Activated CD4-positive, alpha-beta T cell treated with anti-CD3 and anti-CD28 coated beads, Interleukin-2, amount 10 ng/mL, durations not matched to agents 7 days and 5 days (primary cell): Measurements from ENCODE around the gene OR2AJ1. TPM values are rescaled to one million over a fixed set of nuclear protein-coding genes. Genes with fewer than 3 reads are reported as not detected.

ENCODE experiments used
- CTCF ChIA-PET: fragments of 350-600 bp; sonication (Branson Sonifier 250); formaldehyde crosslinking; loops from one replicate; lab custom pipeline; 2021; ENCODE audit warnings: antibody characterized with exemption; lab: Charles Lee
- POLR2A ChIA-PET: fragments of 350-600 bp; sonication (Branson Sonifier 250); formaldehyde crosslinking; loops from one replicate; lab custom pipeline; 2021; ENCODE audit warnings: antibody characterized with exemption; lab: Charles Lee
- DNase-seq: peaks from one replicate; pipeline ENCODE4 v3.0.0-alpha.2; 2020
- H3K27ac Mint-ChIP-seq: one replicate; pipeline ENCODE4 v1.8.0; 2021; ENCODE audit warnings: mild to moderate bottlenecking, moderate library complexity, mixed read lengths
- H3K27me3 Mint-ChIP-seq: one replicate; pipeline ENCODE4 v1.8.0; 2021; ENCODE audit warnings: mixed read lengths
- H3K36me3 Mint-ChIP-seq: one replicate; pipeline ENCODE4 v1.8.0; 2021; ENCODE audit warnings: low read depth, mixed read lengths
- H3K4me1 Mint-ChIP-seq: one replicate; pipeline ENCODE4 v1.8.0; 2021; ENCODE audit warnings: mixed read lengths
- H3K4me3 Mint-ChIP-seq: one replicate; pipeline ENCODE4 v1.8.0; 2021; ENCODE audit warnings: mild to moderate bottlenecking, moderate library complexity, mixed read lengths
- H3K9me3 Mint-ChIP-seq: one replicate; pipeline ENCODE4 v1.8.0; 2021; ENCODE audit warnings: mixed read lengths
- total RNA-seq, 2 experiments: library from RNA; stranded (reverse); gene quantifications; one replicate each; pipeline ENCODE4 v1.2.3, GENCODE V29; 2021

The OR2AJ1 gene, protein sequence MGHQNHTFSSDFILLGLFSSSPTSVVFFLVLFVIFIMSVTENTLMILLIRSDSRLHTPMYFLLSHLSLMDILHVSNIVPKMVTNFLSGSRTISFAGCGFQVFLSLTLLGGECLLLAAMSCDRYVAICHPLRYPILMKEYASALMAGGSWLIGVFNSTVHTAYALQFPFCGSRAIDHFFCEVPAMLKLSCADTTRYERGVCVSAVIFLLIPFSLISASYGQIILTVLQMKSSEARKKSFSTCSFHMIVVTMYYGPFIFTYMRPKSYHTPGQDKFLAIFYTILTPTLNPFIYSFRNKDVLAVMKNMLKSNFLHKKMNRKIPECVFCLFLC
- not detected for total RNA-seq

DNA sequence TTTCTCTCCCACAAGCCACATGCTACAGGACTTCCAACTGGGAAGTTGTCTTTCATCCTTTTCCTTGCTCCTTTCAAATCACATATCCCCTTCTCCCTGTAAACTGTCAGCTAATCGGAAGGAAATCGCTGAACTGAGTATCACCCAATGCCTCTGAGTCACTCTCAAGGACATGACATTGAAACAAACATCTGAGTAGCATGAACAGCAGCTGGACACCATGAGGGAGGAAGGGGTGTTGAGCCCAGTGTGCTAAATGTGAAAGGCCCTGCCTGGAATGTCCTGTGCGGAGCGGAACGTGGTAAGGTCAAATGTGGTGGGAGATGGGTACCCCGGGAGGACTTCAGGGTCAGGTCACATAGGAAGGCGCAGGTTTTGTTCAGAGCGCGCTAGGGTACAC, at the start of gene OR2AJ1:
TSS of gene OR2AJ1 (plus strand) at position 22 of the 400 bp plus-strand sequence. CDS start 8,880 bp downstream, outside the sequence.
- H3K4me1 Mint-ChIP-seq = no peaks in the 10 kb centered on the region
- no peak within 1 kb of the TSS for H3K4me3 Mint-ChIP-seq
- no peaks in the 10 kb centered on the region for H3K27me3 Mint-ChIP-seq
- H3K36me3 Mint-ChIP-seq = no peaks in the 10 kb centered on the region
- ChIA-PET POLR2A (no interaction called here), CTCF (no interaction called here)
- no peak within 1 kb of the TSS for H3K27ac Mint-ChIP-seq
- DNase-seq = no peak
- no peaks in the 10 kb centered on the region for H3K9me3 Mint-ChIP-seq

DNA sequence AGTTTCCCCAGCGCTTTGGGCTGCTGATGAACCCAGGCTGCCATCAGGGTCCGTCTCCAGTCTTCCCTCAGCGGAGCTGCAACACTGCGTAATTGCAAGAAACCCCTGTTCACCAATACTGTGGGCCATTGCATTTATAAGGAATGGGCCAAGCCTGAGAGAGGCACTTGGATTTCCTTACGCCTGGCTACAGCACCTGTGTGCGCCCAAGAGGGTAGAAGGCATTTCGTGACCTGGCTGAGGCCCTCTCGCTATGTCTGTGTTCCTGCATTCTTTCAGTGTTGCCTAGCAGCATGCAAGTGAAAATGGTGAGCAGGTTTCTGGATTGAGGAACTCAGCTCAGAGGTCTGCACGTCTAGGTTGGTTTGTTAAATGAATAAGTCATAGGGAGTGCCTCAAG, 41.3 kb upstream of the OR2AJ1 start:
- ChIA-PET CTCF (interaction anchor here (1.0 kb wide), 1 partner anchor 13 kb away, joined by 3 read pairs; the partner anchor contains the start of gene OR2W3), POLR2A (no interaction called here)
- Mint-ChIP-seq H3K9me3 (no peaks in the 10 kb centered on the region), H3K27me3 (no peaks in the 10 kb centered on the region), H3K36me3 (no peaks in the 10 kb centered on the region), H3K27ac (no peak overlapping the region), H3K4me3 (no peak overlapping the region), H3K4me1 (no peaks in the 10 kb centered on the region)
- DNase-seq = no peak

DNA sequence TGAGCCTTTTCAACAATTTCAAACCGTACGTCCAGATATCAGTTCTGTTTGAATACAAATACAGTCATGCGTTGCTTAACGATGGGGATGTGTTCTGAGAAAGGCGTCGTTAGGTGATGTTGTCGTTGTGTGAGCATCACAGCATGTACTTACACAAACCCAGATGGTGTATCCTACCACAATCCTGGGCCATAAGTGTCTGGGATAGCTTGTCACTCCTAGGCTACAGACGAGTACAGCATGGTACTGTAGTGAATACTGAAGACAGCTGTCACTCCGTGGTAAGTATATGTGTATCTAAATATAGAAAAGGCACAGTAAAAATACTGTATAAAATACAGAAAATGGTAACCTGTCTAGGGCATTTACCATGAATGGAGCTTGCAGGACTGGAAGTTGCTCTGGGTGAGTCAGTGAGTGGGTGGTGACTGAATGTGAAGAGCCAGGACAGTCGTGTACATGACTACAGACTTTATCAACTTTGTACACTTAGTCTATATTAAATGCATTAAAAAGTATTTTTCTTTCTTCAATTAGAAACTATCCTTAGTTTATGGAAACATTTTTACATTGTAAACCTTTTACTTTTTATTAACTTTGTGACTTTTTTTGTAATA, 39.8 kb upstream of the OR2AJ1 start:
- Mint-ChIP-seq H3K27me3 (no peaks in the 10 kb centered on the region), H3K36me3 (no peaks in the 10 kb centered on the region), H3K27ac (no peak overlapping the region), H3K4me3 (no peak overlapping the region), H3K4me1 (no peaks in the 10 kb centered on the region), H3K9me3 (no peaks in the 10 kb centered on the region)
- ChIA-PET POLR2A (no interaction called here), CTCF (no interaction called here)
- no peak for DNase-seq

- ChIA-PET CTCF (interaction anchor here (1.4 kb wide), 1 partner anchor 12 kb away, joined by 3 read pairs; no protein-coding TSS in a partner anchor), POLR2A (no interaction called here)
- H3K9me3 Mint-ChIP-seq = no peaks in the 10 kb centered on the region
Measured at GRCh38 chr1:247895163-247895637, 29.5 kb upstream of the OR2AJ1 start, which contains the start of gene OR2W3. OR2W3 (plus strand) TSS chr1:247895587; CDS start chr1:247895587, 0 bp downstream.

DNA sequence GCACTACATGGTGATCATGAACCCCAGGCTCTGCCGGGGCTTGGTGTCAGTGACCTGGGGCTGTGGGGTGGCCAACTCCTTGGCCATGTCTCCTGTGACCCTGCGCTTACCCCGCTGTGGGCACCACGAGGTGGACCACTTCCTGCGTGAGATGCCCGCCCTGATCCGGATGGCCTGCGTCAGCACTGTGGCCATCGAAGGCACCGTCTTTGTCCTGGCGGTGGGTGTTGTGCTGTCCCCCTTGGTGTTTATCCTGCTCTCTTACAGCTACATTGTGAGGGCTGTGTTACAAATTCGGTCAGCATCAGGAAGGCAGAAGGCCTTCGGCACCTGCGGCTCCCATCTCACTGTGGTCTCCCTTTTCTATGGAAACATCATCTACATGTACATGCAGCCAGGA, 28.7 kb upstream of the OR2AJ1 start:
- H3K27ac Mint-ChIP-seq = no peak overlapping the region
- H3K36me3 Mint-ChIP-seq = peaks cover 2% of the 10 kb centered on the region
- H3K9me3 Mint-ChIP-seq = no peaks in the 10 kb centered on the region
- ChIA-PET POLR2A (no interaction called here), CTCF (interaction anchor here (0.5 to 1.4 kb wide), 2 partner anchors 13 to 167 kb away, joined by 3 read pairs; no protein-coding TSS in a partner anchor)
- no peaks in the 10 kb centered on the region for H3K27me3 Mint-ChIP-seq
- peaks cover 2% of the 10 kb centered on the region for H3K4me1 Mint-ChIP-seq
- H3K4me3 Mint-ChIP-seq = no peak overlapping the region
- DNase-seq = no peak

More at GRCh38 chr1:247895163-247895637, 29.5 kb upstream of the OR2AJ1 start, which contains the start of gene OR2W3:
- Mint-ChIP-seq H3K4me3 (no peak within 1 kb of the TSS), H3K27me3 (no peaks in the 10 kb centered on the region), H3K4me1 (peaks cover 2% of the 10 kb centered on the region), H3K36me3 (peaks cover 2% of the 10 kb centered on the region), H3K27ac (no peak within 1 kb of the TSS)
- DNase-seq = no peak

- POLR2A ChIA-PET = no interaction called here
- no peak for DNase-seq
- H3K27me3 Mint-ChIP-seq = no peaks in the 10 kb centered on the region
- H3K27ac Mint-ChIP-seq = no peak overlapping the region
- H3K36me3 Mint-ChIP-seq = peaks cover 5% of the 10 kb centered on the region
- CTCF ChIA-PET = no interaction called here
- H3K4me1 Mint-ChIP-seq = peaks cover 38% of the 10 kb centered on the region
- H3K9me3 Mint-ChIP-seq = peaks cover 11% of the 10 kb centered on the region
- H3K4me3 Mint-ChIP-seq = no peak overlapping the region
Measured at GRCh38 chr1:247904122-247904521, 20.6 kb upstream of the OR2AJ1 start.

DNA sequence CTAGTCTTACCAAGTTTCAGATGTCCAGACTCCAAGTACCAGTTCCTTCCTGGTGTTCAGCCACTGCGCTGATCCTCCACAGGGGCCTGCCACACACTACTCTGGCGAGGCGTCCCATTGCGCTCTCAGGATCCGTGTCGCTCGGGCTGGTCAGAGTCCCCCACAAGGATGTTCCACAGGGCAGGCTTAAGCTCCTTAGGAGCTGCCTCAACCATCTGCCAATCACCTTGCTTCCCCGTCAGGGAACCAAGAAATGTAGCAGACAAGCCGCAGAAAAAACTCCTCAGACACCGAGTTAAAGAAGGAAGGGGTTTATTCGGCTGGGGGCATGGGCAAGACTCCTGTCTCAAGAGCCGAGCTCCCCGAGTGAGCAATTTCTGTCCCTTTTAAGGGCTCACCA, 19.5 kb upstream of the OR2AJ1 start:
- no peak overlapping the region for H3K4me3 Mint-ChIP-seq
- DNase-seq = no peak
- H3K36me3 Mint-ChIP-seq = peaks cover 5% of the 10 kb centered on the region
- ChIA-PET POLR2A (interaction anchor here (0.6 kb wide), 1 partner anchor 48 kb away, joined by 3 read pairs; the partner anchor contains the start of gene TRIM58), CTCF (no interaction called here)
- peak overlapping the region; percentile 52 for H3K27ac Mint-ChIP-seq
- no peaks in the 10 kb centered on the region for H3K27me3 Mint-ChIP-seq
- H3K4me1 Mint-ChIP-seq = peaks cover 38% of the 10 kb centered on the region
- peaks cover 11% of the 10 kb centered on the region for H3K9me3 Mint-ChIP-seq

DNA sequence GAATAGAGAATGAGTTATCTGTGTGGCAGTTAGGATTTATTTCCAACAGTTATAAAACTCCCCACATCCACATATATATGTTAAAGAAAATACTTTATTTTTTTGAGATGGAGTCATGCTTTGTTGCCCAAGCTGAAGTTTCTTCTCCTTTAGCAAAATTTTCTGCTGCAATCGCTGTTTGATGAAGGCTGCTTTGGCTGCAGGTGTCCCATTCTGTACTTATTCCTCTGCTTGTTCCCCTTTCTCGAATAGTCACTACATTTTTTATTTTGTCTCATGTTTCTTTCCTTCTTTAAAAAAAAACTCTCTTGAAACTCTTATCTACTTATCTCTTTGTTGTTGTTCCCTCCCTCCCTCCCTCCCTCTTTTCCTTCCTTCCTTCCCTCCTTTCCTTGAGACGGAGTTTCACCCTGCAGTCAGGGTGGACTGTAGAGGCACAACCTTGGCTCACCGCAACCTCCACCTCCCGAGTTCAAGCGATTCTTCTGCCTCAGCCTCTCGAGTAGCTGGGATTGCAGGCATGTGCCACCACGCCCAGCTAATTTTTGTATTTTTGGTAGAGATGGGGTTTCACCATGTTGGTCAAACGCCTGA, 18.7 kb upstream of the OR2AJ1 start:
- POLR2A ChIA-PET = interaction anchor here (0.6 kb wide), 1 partner anchor 49 kb away, joined by 3 read pairs; the partner anchor contains the start of gene TRIM58

DNA sequence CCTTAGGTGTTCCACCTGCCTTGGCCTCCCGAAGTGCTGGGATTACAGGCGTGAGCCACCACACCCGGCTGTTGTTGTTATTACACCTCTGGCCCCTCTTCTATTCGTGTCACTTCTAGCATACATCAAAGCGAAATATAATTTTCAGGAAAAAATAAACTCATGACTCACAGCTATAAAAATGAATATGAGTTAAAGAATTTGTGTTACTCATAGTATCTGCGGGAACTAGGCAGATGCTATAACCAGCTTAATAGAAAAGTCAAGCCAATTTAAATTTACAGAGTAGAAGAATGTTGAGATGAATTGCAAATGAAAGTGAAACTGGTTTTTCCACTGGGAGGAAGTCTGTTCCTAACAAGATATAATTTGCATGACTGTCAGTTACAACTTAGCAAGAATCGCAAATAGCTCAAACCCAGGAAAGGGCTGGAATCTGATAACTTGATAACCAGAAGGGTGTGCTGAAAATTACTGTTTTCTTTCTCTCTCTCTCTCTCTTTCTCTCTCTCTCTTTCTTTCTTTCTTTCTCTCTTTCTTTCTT, 18.1 kb upstream of the OR2AJ1 start:
- CTCF ChIA-PET = no interaction called here
- POLR2A ChIA-PET = no interaction called here
- H3K9me3 Mint-ChIP-seq = peaks cover 11% of the 10 kb centered on the region

More for the DNA sequence above, 18.7 kb upstream of the OR2AJ1 start:
- no peak for DNase-seq
- H3K27ac Mint-ChIP-seq = peak overlapping the region; percentile 91
- peaks cover 11% of the 10 kb centered on the region for H3K9me3 Mint-ChIP-seq
- H3K4me3 Mint-ChIP-seq = peak overlapping the region; percentile 69
- H3K27me3 Mint-ChIP-seq = no peaks in the 10 kb centered on the region
- CTCF ChIA-PET = no interaction called here
- peaks cover 5% of the 10 kb centered on the region for H3K36me3 Mint-ChIP-seq
- peaks cover 38% of the 10 kb centered on the region for H3K4me1 Mint-ChIP-seq

GRCh38 chr1:247908766-247909165, 15.9 kb upstream of the OR2AJ1 start:
- peaks cover 38% of the 10 kb centered on the region for H3K4me1 Mint-ChIP-seq
- DNase-seq = no peak
- no peak overlapping the region for H3K4me3 Mint-ChIP-seq
- no peaks in the 10 kb centered on the region for H3K27me3 Mint-ChIP-seq
- peaks cover 6% of the 10 kb centered on the region for H3K9me3 Mint-ChIP-seq
- ChIA-PET CTCF (no interaction called here), POLR2A (no interaction called here)
- peaks cover 5% of the 10 kb centered on the region for H3K36me3 Mint-ChIP-seq
- H3K27ac Mint-ChIP-seq = no peak overlapping the region

More for the DNA sequence above, 18.1 kb upstream of the OR2AJ1 start:
- Mint-ChIP-seq H3K4me1 (peaks cover 38% of the 10 kb centered on the region), H3K4me3 (peak overlapping the region; percentile 69), H3K36me3 (peaks cover 5% of the 10 kb centered on the region), H3K27ac (peak overlapping the region; percentile 91), H3K27me3 (no peaks in the 10 kb centered on the region)
- no peak for DNase-seq

- Mint-ChIP-seq H3K4me1 (no peaks in the 10 kb centered on the region), H3K27ac (no peak overlapping the region), H3K27me3 (no peaks in the 10 kb centered on the region), H3K9me3 (no peaks in the 10 kb centered on the region), H3K4me3 (no peak overlapping the region), H3K36me3 (no peaks in the 10 kb centered on the region)
- ChIA-PET CTCF (no interaction called here), POLR2A (no interaction called here)
- no peak for DNase-seq
Measured at GRCh38 chr1:247913786-247914185, 10.9 kb upstream of the OR2AJ1 start.

DNA sequence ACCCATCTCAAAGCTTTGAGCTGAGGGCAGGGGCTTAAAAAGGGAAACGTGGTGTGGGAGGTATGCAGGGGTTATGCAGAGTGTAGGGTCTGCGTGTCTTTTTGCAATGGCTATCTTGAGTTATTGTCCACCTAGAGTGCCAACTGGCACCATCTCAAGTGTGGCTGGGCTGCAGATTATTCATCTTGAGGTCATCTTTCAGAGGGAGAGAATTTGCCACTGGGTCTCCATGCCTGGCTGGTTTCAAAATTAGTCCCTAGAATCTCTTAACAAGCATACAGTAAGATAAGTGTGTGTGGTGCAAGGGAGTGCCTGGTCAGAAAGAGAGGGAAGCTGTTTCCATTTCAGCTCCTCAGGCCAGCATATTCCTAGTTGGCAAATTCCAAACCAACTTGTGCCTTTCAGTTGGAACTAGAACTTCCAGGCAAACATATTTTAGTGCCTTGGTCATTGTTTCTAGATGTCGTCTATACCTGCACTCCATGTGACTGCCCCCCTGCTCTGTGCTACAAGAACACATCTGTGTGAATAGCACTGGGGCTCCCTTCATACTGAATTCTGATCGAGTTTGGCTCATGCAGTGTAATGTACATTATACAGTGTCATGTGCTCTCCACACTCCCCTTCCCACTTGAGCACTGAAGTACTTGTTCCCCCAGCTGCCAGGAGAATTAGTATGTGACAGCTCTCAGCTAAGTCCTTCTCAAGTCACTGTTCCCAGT, 9.6 kb upstream of the OR2AJ1 start:
- CTCF ChIA-PET = no interaction called here

More for the DNA sequence above, 9.6 kb upstream of the OR2AJ1 start:
- no peaks in the 10 kb centered on the region for H3K9me3 Mint-ChIP-seq
- H3K4me3 Mint-ChIP-seq = no peak overlapping the region
- no peaks in the 10 kb centered on the region for H3K4me1 Mint-ChIP-seq
- no peak for DNase-seq
- H3K36me3 Mint-ChIP-seq = no peaks in the 10 kb centered on the region
- H3K27ac Mint-ChIP-seq = no peak overlapping the region
- POLR2A ChIA-PET = no interaction called here
- no peaks in the 10 kb centered on the region for H3K27me3 Mint-ChIP-seq
